RWPE2 (cell line): ENCODE results near the gene COL26A1.
A peak's percentile ranks its signal among the peaks of the same experiment; 100 is the strongest.

Source experiments
- ATAC-seq: fragments of 200-7000 bp; cut with Tn5 transposase; 3 replicates; pipeline ENCODE4 v1.9.1; 2021; ENCODE audit warnings: low read depth
- DNase-seq: peaks from one replicate; pipeline ENCODE4 v3.0.0-alpha.2; 2020; ENCODE audit warnings: low spot score
- H3K27ac ChIP-seq: fragments of 450-650 bp; 2 replicates; pipeline ENCODE4 v1.5.1; 2017; ENCODE audit warnings: mild to moderate bottlenecking; ENCODE audit not compliant: poor library complexity, severe bottlenecking
- H3K27me3 ChIP-seq: fragments of 250-450 bp; sonication (Bioruptor Pico); 2 replicates; pipeline ENCODE4 v1.5.1; 2021; ENCODE audit warnings: mild to moderate bottlenecking, moderate library complexity; ENCODE audit not compliant: insufficient read depth, poor library complexity, severe bottlenecking
- H3K36me3 ChIP-seq: fragments of 250-450 bp; sonication (Bioruptor Pico); 2 replicates; pipeline ENCODE4 v1.5.1; 2020; ENCODE audit warnings: low read depth, mild to moderate bottlenecking, moderate library complexity
- H3K4me1 ChIP-seq: fragments of 250-450 bp; sonication (Bioruptor Pico); 2 replicates; pipeline ENCODE4 v1.5.1; 2021; ENCODE audit warnings: mild to moderate bottlenecking, moderate library complexity; ENCODE audit not compliant: insufficient read depth, poor library complexity, severe bottlenecking
- H3K4me3 ChIP-seq: fragments of 250-450 bp; sonication (Bioruptor Pico); 2 replicates; pipeline ENCODE4 v1.5.1; 2021; ENCODE audit warnings: mild to moderate bottlenecking, moderate library complexity; ENCODE audit not compliant: severe bottlenecking
- H3K9me3 ChIP-seq: fragments of 250-450 bp; sonication (Bioruptor Pico); 2 replicates; pipeline ENCODE4 v1.5.1; 2021; ENCODE audit warnings: mild to moderate bottlenecking, moderate library complexity; ENCODE audit not compliant: severe bottlenecking
- CTCF ChIP-seq: fragments of 450-650 bp; IDR thresholded peaks from one replicate; pipeline ENCODE4 v1.5.1; 2017; ENCODE audit warnings: mild to moderate bottlenecking, moderate library complexity; ENCODE audit not compliant: poor library complexity, severe bottlenecking

Gene COL26A1

GRCh38 chr7:101410743-101411507, 48.2 kb downstream of the COL26A1 start:
- ATAC-seq (peak; percentile 29; the same call in 2 of the 3 replicates), DNase-seq (no peak)
- peak; percentile 67 for TF ChIP-seq CTCF
- Histone ChIP-seq H3K27me3 (no peaks in the 10 kb centered on the region), H3K27ac (no peak overlapping the region), H3K36me3 (no peaks in the 10 kb centered on the region), H3K4me3 (no peak overlapping the region), H3K9me3 (no peaks in the 10 kb centered on the region), H3K4me1 (no peaks in the 10 kb centered on the region)

DNA sequence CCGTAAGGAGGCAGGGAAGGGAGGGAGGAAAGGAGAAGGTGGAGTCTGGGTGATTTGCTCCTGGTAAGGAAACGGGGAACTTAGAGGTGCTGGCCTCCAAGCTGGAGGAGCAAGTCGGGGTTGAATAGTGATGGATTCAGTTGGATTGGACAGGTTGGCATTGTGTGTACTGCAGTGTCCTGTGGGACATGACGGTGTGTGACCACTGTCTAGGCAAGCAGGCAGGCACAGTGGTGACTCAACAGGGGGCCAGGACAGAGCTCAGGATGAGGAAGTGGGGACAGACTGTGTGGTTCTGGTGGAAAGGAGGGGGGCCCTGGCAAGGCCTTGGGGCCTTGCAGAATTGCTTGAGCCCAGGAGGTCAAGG, 48.8 kb downstream of the COL26A1 start:
- Histone ChIP-seq H3K4me3 (no peak overlapping the region), H3K36me3 (no peaks in the 10 kb centered on the region), H3K27ac (no peak overlapping the region), H3K9me3 (no peaks in the 10 kb centered on the region), H3K4me1 (no peaks in the 10 kb centered on the region), H3K27me3 (no peaks in the 10 kb centered on the region)
- no peak for ATAC-seq
- no peak for DNase-seq
- peak; percentile 40 for TF ChIP-seq CTCF

GRCh38 chr7:101412976-101413375, 50.3 kb downstream of the COL26A1 start:
- H3K4me1 ChIP-seq = no peaks in the 10 kb centered on the region
- DNase-seq (no peak), ATAC-seq (no peak)
- no peak for TF ChIP-seq CTCF
- H3K9me3 ChIP-seq = no peaks in the 10 kb centered on the region
- H3K4me3 ChIP-seq = no peak overlapping the region
- H3K27ac ChIP-seq = no peak overlapping the region
- no peaks in the 10 kb centered on the region for H3K36me3 ChIP-seq
- no peaks in the 10 kb centered on the region for H3K27me3 ChIP-seq

GRCh38 chr7:101418694-101419093, 56.0 kb downstream of the COL26A1 start:
- Histone ChIP-seq H3K4me3 (no peak overlapping the region), H3K9me3 (no peaks in the 10 kb centered on the region), H3K27me3 (no peaks in the 10 kb centered on the region), H3K4me1 (no peaks in the 10 kb centered on the region), H3K36me3 (no peaks in the 10 kb centered on the region), H3K27ac (no peak overlapping the region)
- DNase-seq (no peak), ATAC-seq (no peak)
- TF ChIP-seq CTCF = no peak

DNA sequence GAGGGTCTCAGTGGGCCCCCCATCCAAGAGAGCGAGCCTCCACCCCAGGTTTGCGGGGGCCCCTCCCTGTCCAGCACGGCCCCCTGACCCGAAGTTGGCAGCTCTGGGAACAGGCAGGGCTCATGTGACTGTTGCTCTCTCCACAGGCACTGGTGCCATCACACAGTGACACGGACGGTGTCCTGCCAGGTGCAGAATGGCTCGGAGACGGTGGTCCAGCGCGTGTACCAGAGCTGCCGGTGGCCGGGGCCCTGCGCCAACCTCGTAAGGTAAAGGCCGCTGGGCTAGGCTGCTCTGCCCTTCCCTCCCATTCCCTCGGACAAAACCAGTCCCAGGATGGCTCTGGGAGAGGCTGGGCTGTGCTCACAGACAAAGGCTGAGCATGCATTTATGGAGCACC, 57.2 kb downstream of the COL26A1 start:
- Histone ChIP-seq H3K27ac (no peak overlapping the region), H3K27me3 (no peaks in the 10 kb centered on the region), H3K4me3 (no peak overlapping the region), H3K4me1 (no peaks in the 10 kb centered on the region), H3K9me3 (no peaks in the 10 kb centered on the region), H3K36me3 (no peaks in the 10 kb centered on the region)
- TF ChIP-seq CTCF = no peak
- ATAC-seq (no peak), DNase-seq (no peak)
